Skin epidermis (tissue), 12 donors: ENCODE results near the gene INPP5E.
"Not testable (repeated sequence)": the region's sequence is repeated elsewhere in the genome, so short reads cannot be mapped to it uniquely, and the experiment has no call there.

Source experiments
- H3K27ac ChIP-seq, 21 experiments: fragments of 200-600 bp; sonication (generic) in 11 of 21; one replicate each; pipeline ENCODE4 v1.5.0; 2020; ENCODE audit warnings: mild to moderate bottlenecking in 3 of 21, inconsistent platforms in 2 of 21, moderate library complexity in 2 of 21
- H3K4me3 ChIP-seq, 7 experiments: fragments of 200-600 bp; sonication (generic) in 2 of 7; one replicate each; pipeline ENCODE4 v1.5.0; 2020; ENCODE audit warnings: inconsistent platforms in 2 of 7, mild to moderate bottlenecking in 2 of 7, moderate library complexity in 1 of 7

INPP5E gene

DNA sequence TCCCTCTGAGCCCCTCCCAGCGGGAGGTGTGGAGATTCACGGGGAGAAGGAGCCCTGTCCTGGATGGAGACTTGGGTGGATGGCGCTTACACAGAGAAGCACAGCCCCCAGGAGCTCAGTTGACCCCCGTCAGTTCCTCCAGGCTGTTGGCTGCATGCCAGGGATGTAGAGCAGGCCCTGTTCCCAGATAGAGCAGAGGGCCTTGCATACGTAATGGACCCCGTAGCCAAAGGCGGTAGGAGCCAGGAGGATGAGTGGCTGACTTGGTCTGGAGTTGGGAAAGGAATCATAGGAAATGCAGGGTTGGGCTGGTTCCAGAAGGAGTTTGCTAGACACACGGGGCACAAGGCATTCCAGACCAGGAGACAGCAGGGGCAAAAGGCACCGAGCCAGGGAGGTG, 26.7 kb downstream of the INPP5E start:
- Histone ChIP-seq H3K4me3 (no peak overlapping the region), H3K27ac (no peak overlapping the region)

GRCh38 chr9:136411378-136411777, 28.3 kb downstream of the INPP5E start:
- H3K27ac ChIP-seq, result peak overlapping the region in 18 of 21 experiments; percentile 80 to 99 (median 94)

DNA sequence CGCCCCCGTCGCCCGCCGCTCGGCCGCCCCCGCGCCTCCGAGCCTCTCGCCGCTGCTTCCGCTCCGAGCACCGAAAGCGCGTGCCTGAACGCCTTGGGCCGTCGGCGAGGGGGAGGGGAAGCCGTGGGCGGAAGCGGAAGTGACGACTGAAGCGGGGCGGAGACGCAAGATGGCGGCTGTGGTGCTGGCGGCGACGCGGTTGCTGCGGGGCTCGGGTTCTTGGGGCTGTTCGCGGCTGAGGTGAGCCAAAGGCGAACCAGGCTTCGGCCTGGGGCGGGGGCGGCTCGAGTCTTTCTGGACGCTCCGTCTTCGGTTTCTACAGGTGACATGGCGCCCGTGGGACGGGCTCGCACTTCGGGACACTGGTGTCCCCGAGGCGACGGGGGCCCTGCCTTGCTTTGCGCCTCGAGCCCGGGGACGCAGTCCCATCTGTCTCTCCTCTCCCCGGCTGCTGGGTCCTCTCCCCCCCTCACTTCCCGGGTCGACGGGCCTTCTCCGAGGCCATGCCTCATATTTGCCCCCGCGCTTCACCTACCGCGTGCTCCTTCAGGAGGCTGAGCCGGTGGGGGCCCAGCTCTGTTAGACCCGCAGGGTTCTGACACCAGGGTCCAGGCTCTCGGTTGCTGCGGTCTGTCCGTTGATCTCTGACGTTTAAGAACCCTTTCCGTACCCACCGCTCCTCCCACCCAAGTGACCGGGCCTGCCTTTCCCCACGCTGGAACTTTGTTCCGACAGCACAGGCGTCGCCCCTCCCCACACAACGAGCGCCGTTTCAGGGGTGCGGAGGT, 29.0 kb downstream of the INPP5E start, which contains the start of the genes ENTR1 and PMPCA:
TSS of gene ENTR1 (minus strand) at position 115 of the 788 bp plus-strand sequence. CDS start 217 bp downstream, outside the sequence.
TSS of gene PMPCA (plus strand) at position 159 of the 788 bp plus-strand sequence. CDS start at position 170, 11 bp downstream.
- peak within 1 kb of the TSS; percentile 61 to 98 (median 86) for H3K4me3 ChIP-seq
- peak within 1 kb of the TSS; percentile 59 to 99 (median 92) for H3K27ac ChIP-seq

More at GRCh38 chr9:136411378-136411777, 28.3 kb downstream of the INPP5E start:
- H3K4me3 ChIP-seq, result peak overlapping the region; percentile 61 to 98 (median 86)

- Histone ChIP-seq H3K4me3 (peak overlapping the region; percentile 61 to 98 (median 86)), H3K27ac (peak overlapping the region; percentile 9 to 98 (median 90))
Measured at GRCh38 chr9:136409557-136410455, 29.8 kb downstream of the INPP5E start.

DNA sequence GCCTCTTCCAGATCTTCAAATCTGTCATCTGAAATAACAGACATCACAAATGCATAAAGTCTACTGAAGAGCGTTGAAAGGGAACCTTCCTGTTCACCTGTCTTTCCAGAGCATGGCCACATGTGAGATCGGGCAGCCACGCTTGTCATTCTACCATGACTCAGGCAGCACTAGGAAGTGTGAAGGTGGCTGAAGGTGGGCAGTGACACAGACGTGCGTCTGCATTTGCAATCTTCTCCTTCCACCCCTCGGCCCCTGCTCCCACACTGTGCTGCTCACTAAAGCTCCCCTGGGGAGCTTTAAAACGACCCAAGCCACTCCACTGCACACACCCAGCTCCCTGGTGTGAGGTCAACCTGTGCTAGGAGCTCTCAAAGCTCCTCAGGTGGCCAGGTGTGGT, 31.7 kb downstream of the INPP5E start:
- H3K4me3 ChIP-seq, result no peak overlapping the region
- no peak overlapping the region for H3K27ac ChIP-seq

GRCh38 chr9:136407061-136407460, 32.6 kb downstream of the INPP5E start:
- not testable (repeated sequence) for H3K4me3 ChIP-seq, H3K27ac ChIP-seq

DNA sequence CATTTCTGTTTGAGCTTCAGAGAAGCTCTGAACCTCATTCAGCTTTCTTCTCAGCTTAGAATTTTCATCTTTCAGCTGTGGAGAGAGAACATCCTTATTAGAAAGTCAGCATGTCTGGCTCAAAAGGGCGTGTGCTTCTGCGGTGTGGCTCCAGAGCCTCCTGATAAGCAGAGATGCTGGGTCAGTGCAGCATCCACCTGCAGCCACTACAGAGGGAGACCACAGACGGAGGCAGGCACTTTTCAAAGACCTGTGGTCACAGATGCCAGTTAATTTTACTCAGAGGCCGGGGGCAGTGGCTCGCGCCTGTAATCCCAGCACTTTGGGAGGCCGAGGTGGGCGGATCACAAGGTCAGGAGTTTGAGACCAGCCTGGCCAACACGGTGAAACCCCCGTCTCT, 33.7 kb downstream of the INPP5E start:
- peak overlapping the region in 1 of 21 experiments; percentile 0 for H3K27ac ChIP-seq
- not testable (repeated sequence) for H3K4me3 ChIP-seq

DNA sequence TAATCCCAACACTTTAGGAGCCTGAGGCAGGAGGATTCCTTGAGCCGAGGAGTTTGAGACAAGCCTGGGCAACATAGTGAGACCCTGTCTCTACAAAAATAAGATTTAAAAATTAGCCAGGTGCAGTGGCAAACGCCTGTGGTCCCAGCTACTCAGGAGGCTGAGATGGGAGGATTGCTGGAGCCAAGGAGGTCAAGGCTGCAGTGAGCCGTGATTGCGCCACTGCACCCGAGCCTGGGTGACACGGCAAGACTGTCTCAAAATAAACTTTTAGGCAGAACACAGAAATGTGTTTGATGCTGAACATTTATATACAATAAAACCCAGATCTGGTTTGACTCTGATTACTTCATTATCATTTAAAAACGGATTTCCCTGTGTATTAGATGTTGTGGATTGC, 34.2 kb downstream of the INPP5E start:
- Histone ChIP-seq H3K27ac (peak overlapping the region in 4 of 21 experiments; percentile 0 to 79 (median 70)), H3K4me3 (no peak overlapping the region)

DNA sequence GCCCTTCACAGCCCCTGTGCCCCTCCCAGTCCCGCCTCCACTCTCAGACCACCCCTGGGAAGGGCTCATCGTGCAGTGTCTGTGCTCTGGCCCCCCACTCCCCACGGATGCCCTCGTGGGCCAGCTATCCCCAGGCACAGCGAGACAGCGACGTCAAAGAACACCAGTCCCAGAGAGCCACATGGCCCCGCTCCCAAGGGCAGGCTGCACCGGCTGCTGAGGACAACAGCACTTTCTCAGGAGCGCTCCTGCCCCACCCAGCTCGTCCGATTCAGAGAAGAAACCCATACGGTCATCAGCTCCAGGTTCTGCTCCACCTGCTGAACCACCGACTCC, 34.9 kb downstream of the INPP5E start:
- Histone ChIP-seq H3K27ac (peak overlapping the region in 10 of 21 experiments; percentile 17 to 79 (median 60)), H3K4me3 (no peak overlapping the region)

GRCh38 chr9:136403915-136404800, 35.5 kb downstream of the INPP5E start:
- peak overlapping the region in 11 of 21 experiments; percentile 26 to 79 (median 55) for H3K27ac ChIP-seq

GRCh38 chr9:136403538-136403914, 36.1 kb downstream of the INPP5E start:
- no peak overlapping the region for H3K4me3 ChIP-seq
- peak overlapping the region in 10 of 21 experiments; percentile 35 to 79 (median 60) for H3K27ac ChIP-seq

More at GRCh38 chr9:136403915-136404800, 35.5 kb downstream of the INPP5E start:
- no peak overlapping the region for H3K4me3 ChIP-seq

DNA sequence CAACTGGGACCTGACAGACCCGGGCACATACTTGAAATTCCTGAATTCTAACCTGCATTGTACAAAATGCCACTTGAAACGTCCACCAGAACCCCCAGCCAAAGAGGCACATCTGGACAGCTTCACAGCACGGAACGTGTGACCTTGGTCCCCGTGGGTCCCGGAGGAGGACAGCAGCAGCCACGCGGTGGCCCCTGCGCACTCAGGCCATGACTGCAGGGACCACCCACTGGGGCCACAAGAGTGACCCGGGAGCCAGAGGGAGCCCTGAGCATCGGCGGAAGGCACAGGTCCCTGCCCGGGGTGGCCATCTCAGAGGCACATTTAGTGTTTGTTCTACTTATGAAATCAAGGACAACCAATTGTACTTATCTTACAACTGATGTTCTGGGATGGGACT, 37.6 kb downstream of the INPP5E start:
- no peak overlapping the region for H3K27ac ChIP-seq
- H3K4me3 ChIP-seq, result no peak overlapping the region

GRCh38 chr9:136401173-136401922, 38.3 kb downstream of the INPP5E start:
- H3K4me3 ChIP-seq, result no peak overlapping the region
- H3K27ac ChIP-seq, result peak overlapping the region in 1 of 21 experiments; percentile 85

GRCh38 chr9:136400038-136400834, 39.4 kb downstream of the INPP5E start, which contains the start of gene SNAPC4:
Gene SNAPC4, minus strand, starts transcription at chr9:136400170. Its CDS starts 1,742 bp downstream, at chr9:136398428.
- peak within 1 kb of the TSS in 20 of 21 experiments; percentile 35 to 88 (median 68) for H3K27ac ChIP-seq
- peak within 1 kb of the TSS; percentile 80 to 97 (median 94) for H3K4me3 ChIP-seq

DNA sequence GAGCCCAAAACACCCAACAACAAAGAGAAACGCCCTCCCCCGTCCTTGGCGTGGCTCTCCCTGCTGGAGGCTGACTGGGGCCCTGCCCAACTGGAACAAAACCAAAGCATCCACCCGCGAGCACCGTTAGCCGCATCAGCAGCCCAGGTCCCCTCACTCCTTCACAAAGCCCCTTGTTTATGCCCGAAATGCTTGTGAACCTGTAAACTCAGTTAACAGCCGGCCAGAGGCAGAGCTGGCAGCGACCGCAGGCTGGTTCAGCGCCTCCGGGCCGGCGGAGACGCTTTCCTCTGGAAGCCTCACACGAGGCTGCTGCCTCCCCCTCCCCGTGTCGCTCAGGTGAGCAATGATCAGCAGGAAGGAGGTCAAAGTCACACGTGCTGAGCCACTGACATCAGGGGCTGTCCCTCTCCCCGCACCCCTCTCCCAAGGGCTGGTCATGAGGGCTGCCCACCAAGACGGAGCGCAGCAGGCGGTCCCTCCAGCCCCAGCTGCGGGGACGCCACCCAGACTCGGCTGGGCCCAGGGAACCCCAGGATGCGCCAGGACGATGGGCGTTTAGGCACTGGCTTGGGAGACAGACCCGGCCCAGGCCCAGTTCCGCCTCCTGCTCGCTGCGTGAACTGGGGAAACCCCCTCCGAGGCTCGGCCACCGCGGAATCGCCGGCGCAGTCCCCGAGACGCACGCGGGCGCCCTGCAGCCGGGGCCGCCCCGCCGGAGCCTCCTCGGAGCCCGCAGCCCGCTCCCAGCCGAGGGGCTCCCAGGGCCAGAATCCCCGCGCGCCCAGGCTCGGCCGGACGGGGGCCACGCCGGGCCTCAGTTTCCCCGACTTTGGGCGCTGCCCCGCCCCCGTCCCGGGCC, 40.2 kb downstream of the INPP5E start:
- Histone ChIP-seq H3K27ac (peak overlapping the region in 20 of 21 experiments; percentile 35 to 88 (median 68)), H3K4me3 (peak overlapping the region; percentile 80 to 97 (median 94))

DNA sequence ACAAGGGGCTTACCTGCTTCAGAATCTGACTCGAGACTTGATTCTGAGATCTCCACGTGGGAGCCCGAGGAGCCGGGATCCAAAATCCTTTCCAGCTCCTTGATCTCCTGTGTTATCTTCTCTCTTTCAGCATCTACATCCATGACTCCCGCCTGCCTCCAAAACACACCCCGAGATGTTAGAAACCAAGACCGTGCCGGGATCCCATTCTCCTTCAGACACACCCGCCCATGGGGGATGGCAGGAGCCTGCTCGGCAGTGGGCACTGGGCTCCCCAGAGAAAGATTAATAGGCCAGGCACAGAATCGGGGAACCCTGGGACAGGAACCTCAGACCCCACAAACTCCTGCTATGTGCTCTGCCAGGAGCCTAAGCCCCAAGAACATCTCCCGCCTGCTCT, 41.4 kb downstream of the INPP5E start:
- H3K4me3 ChIP-seq, result no peak overlapping the region
- no peak overlapping the region for H3K27ac ChIP-seq

- H3K27ac ChIP-seq, result no peak overlapping the region
- H3K4me3 ChIP-seq, result no peak overlapping the region
Measured at GRCh38 chr9:136397643-136398042, 42.0 kb downstream of the INPP5E start.
